ENCODE measurements around the gene WIPF3. TPM values are rescaled to one million over a fixed set of nuclear protein-coding genes. Genes with fewer than 3 reads are reported as not detected.

WIPF3 gene
- total and polyA plus RNA-seq, 10 of the 15 experiments (the other 5 are each of a cell fraction or from before 2014, with no cell fraction given) = 0.03 to 0.05 TPM; not detected in 8

- DNase-seq (ENCODE audit: low read depth, low spot score) (no peak), FAIRE-seq (no peak), ATAC-seq (no peak)
- Histone ChIP-seq H3K27ac (ENCODE audit: control insufficient read depth, insufficient read depth) (no peak overlapping the region), H3K79me2 (ENCODE audit: control insufficient read depth, insufficient read depth, low read length) (peaks cover 3% of the 10 kb centered on the region; the same call in 1 of the 2 replicates), H3K4me3 (no peak overlapping the region), H3K4me1 (ENCODE audit: control insufficient read depth, insufficient read depth, low read length) (peaks cover 17% of the 10 kb centered on the region), H3K27me3 (replicated peaks in 1 of 2; ENCODE audit: control insufficient read depth in 2 of 2, insufficient read depth in 2 of 2, low read length in 1 of 2) (no peaks in the 10 kb centered on the region), H3K9me3 (replicated peaks; ENCODE audit: control insufficient read depth, insufficient read depth, low read length) (peaks cover 4% of the 10 kb centered on the region; the same call in 1 of the 3 replicates), H3K9ac (ENCODE audit: control insufficient read depth, insufficient read depth, low read length) (no peak overlapping the region), H3K4me2 (ENCODE audit: control insufficient read depth, insufficient read depth) (no peak overlapping the region), H2AFZ (ENCODE audit: control insufficient read depth, low read depth, low read length) (no peak overlapping the region), H3K36me3 (ENCODE audit: control insufficient read depth in 2 of 2, insufficient read depth in 2 of 2, low read length in 1 of 2) (peaks cover 13 to 19% of the 10 kb centered on the region in 2 experiments; a peak in 3 of 4 replicates), H4K20me1 (ENCODE audit: control insufficient read depth, insufficient read depth) (no peaks in the 10 kb centered on the region)
- in situ Hi-C loops (cut with MboI) = no loop called here
- 94% methylated on average over 4 of the region's 4 CpGs for WGBS (ENCODE audit: insufficient coverage, insufficient replicate concordance, low lambda C conversion rate, missing lambda C conversion rate)
- POLR2A ChIA-PET = no interaction called here
- CTCF ChIA-PET = interaction anchor here (0.7 to 2.6 kb wide), 4 partner anchors 19 to 108 kb away, joined by 3 to 16 read pairs (median 7); no protein-coding TSS in a partner anchor
- SMC1A ChIA-PET (ENCODE audit: uncharacterized antibody, unreplicated experiment) = interaction anchor here (0.8 to 1.3 kb wide), 3 partner anchors 108 to 322 kb away, joined by 3 to 6 read pairs (median 5); no protein-coding TSS in a partner anchor
- BruUV-seq (replicated peaks) = no TSS peak
- intact Hi-C loops (cut with micrococcal nuclease; ENCODE audit: unreplicated experiment) = no loop called here
- RAD21 ChIA-PET (ENCODE audit: unreplicated experiment) = interaction anchor here (0.8 to 3.3 kb wide), 2 partner anchors 106 to 108 kb away, joined by 3 to 9 read pairs; no protein-coding TSS in a partner anchor
- TF ChIP-seq ZNF384 (IDR thresholded peaks at IDR 0.05; ENCODE audit: borderline replicate concordance, low read depth, low read length) (no peak), RB1 (IDR thresholded peaks at IDR 0.05; ENCODE audit: borderline replicate concordance) (no peak), TCF3 (IDR thresholded peaks at IDR 0.05; ENCODE audit: borderline replicate concordance, insufficient read depth, low read depth, low read length) (no peak), ESRRA (IDR thresholded peaks at IDR 0.05; ENCODE audit: low read length) (no peak), CTCF (IDR thresholded peaks at IDR 0.05 in 2 of 3, conservative IDR thresholded peaks at IDR 0.05 in 1 of 3; ENCODE audit: control insufficient read depth in 2 of 3, extremely low read depth in 1 of 3, insufficient read depth in 1 of 3, low read depth in 3 of 3, low read length in 3 of 3) (no peak), PRDM15 (CRISPR knock-in tag; IDR thresholded peaks at IDR 0.05) (no peak), NFYA (IDR thresholded peaks at IDR 0.05; ENCODE audit: borderline replicate concordance, low read depth, low read length) (no peak), ZZZ3 (IDR thresholded peaks at IDR 0.05; ENCODE audit: control insufficient read depth, insufficient read length, low read depth) (no peak), ZBTB4 (CRISPR knock-in tag; IDR thresholded peaks at IDR 0.05) (no peak), RUNX3 (IDR thresholded peaks at IDR 0.05; ENCODE audit: low read length) (no peak), HSF1 (IDR thresholded peaks at IDR 0.05; ENCODE audit: low read depth, low read length) (no peak)
Measured at GRCh38 chr7:29953726-29954347, 147.5 kb downstream of the WIPF3 start.

All from GM12878 (cell line).